NB4 (cell line): ENCODE measurements around the gene WDR81.

ENCODE experiments used
- CTCF ChIP-seq: IDR thresholded peaks from one replicate; pipeline ENCODE4 v1.5.1; 2012; ENCODE audit warnings: low read depth, low read length
- MAX ChIP-seq: IDR thresholded peaks from 2 replicates; pipeline ENCODE4 v1.6.1; 2011; ENCODE audit warnings: low read depth, low read length
- POLR2A ChIP-seq: IDR thresholded peaks from 2 replicates; pipeline ENCODE4 v1.6.1; 2011; ENCODE audit warnings: mild to moderate bottlenecking; ENCODE audit not compliant: insufficient read length; ENCODE audit errors: extremely low read depth

GRCh38 chr17:1716076-1716911, 8.2 kb upstream of the WDR81 start:
- TF ChIP-seq CTCF, result no peak
- TF ChIP-seq POLR2A, result no peak
- TF ChIP-seq MAX, result no peak; the same call in 1 of the 2 replicates
